Measurements from ENCODE around the gene FOSL2.

The FOSL2 gene

GRCh38 chr2:28351621-28352020 is 41.0 kb upstream of the FOSL2 start:
- TF ChIP-seq HDGF (IDR thresholded peaks at IDR 0.05; ENCODE audit: borderline replicate concordance) (no peak), ZNF384 (IDR thresholded peaks at IDR 0.05) (no peak), ELF4 (IDR thresholded peaks at IDR 0.05) (no peak), FOXA1 (IDR thresholded peaks at IDR 0.05) (no peak), SP1 (IDR thresholded peaks at IDR 0.05) (no peak), FOXK2 (IDR thresholded peaks at IDR 0.05) (no peak), NFRKB (IDR thresholded peaks at IDR 0.05) (no peak)
- ChIA-PET CTCF (no interaction called here), POLR2A (no interaction called here)

GRCh38 chr2:28352104-28352503 is 40.6 kb upstream of the FOSL2 start:
- CTCF ChIA-PET: no interaction called here
- TF ChIP-seq ELF4 (IDR thresholded peaks at IDR 0.05): no peak
- TF ChIP-seq PKNOX1 (IDR thresholded peaks at IDR 0.05): no peak
- TF ChIP-seq TARDBP (IDR thresholded peaks at IDR 0.05): no peak
- TF ChIP-seq HDGF (IDR thresholded peaks at IDR 0.05; ENCODE audit: borderline replicate concordance): no peak
- POLR2A ChIA-PET: no interaction called here
- DNase-seq (ENCODE audit: extremely low spot score): no peak

More at GRCh38 chr2:28351621-28352020, 41.0 kb upstream of the FOSL2 start:
- DNase-seq (ENCODE audit: extremely low spot score): no peak

- TF ChIP-seq ZNF384 (IDR thresholded peaks at IDR 0.05) (no peak), FOXM1 (IDR thresholded peaks at IDR 0.05; ENCODE audit: borderline replicate concordance) (no peak), HDGF (IDR thresholded peaks at IDR 0.05; ENCODE audit: borderline replicate concordance) (no peak), ARNT (IDR thresholded peaks at IDR 0.05) (no peak), LEF1 (IDR thresholded peaks at IDR 0.05; ENCODE audit: borderline replicate concordance) (no peak), PKNOX1 (IDR thresholded peaks at IDR 0.05) (no peak), SUZ12 (IDR thresholded peaks at IDR 0.05) (no peak), BHLHE40 (IDR thresholded peaks at IDR 0.05; ENCODE audit: borderline replicate concordance) (no peak), FOXK2 (IDR thresholded peaks at IDR 0.05) (no peak), FOXA1 (IDR thresholded peaks at IDR 0.05) (no peak), CTBP1 (IDR thresholded peaks at IDR 0.05; ENCODE audit: borderline replicate concordance) (no peak)
- no peak for DNase-seq (ENCODE audit: extremely low spot score)
- ChIA-PET POLR2A (no interaction called here), CTCF (no interaction called here)
These were observed 40.0 kb upstream of the FOSL2 start for GRCh38 chr2:28352610-28353195.

- ChIA-PET POLR2A (no interaction called here), CTCF (interaction anchor here (0.6 kb wide), 1 partner anchor 9 kb away, joined by 3 read pairs; no protein-coding TSS in a partner anchor)
- TF ChIP-seq NFRKB (IDR thresholded peaks at IDR 0.05) (no peak), SUZ12 (IDR thresholded peaks at IDR 0.05) (no peak), CTBP1 (IDR thresholded peaks at IDR 0.05; ENCODE audit: borderline replicate concordance) (no peak), FOXK2 (IDR thresholded peaks at IDR 0.05) (no peak), BHLHE40 (IDR thresholded peaks at IDR 0.05; ENCODE audit: borderline replicate concordance) (no peak), LEF1 (IDR thresholded peaks at IDR 0.05; ENCODE audit: borderline replicate concordance) (no peak), TARDBP (IDR thresholded peaks at IDR 0.05) (no peak), ZNF384 (IDR thresholded peaks at IDR 0.05) (no peak), SP1 (IDR thresholded peaks at IDR 0.05) (no peak), ARNT (IDR thresholded peaks at IDR 0.05) (no peak), HDGF (IDR thresholded peaks at IDR 0.05; ENCODE audit: borderline replicate concordance) (no peak)
- no peak for DNase-seq (ENCODE audit: extremely low spot score)
These were observed 37.6 kb upstream of the FOSL2 start for GRCh38 chr2:28354920-28355520.

- ChIA-PET POLR2A (no interaction called here), CTCF (interaction anchor here (0.6 kb wide), 1 partner anchor 10 kb away, joined by 3 read pairs; no protein-coding TSS in a partner anchor)
These were observed 37.0 kb upstream of the FOSL2 start for GRCh38 chr2:28355521-28356094.

More at GRCh38 chr2:28355521-28356094, 37.0 kb upstream of the FOSL2 start:
- no peak for DNase-seq (ENCODE audit: extremely low spot score)
- TF ChIP-seq L3MBTL2 (conservative IDR thresholded peaks at IDR 0.05): no peak
- no peak for TF ChIP-seq FOXM1 (IDR thresholded peaks at IDR 0.05; ENCODE audit: borderline replicate concordance)
- TF ChIP-seq ZNF384 (IDR thresholded peaks at IDR 0.05): no peak
- no peak for TF ChIP-seq FOXA1 (IDR thresholded peaks at IDR 0.05)
- TF ChIP-seq ARNT (IDR thresholded peaks at IDR 0.05): no peak
- TF ChIP-seq HDGF (IDR thresholded peaks at IDR 0.05; ENCODE audit: borderline replicate concordance): no peak
- no peak for TF ChIP-seq LEF1 (IDR thresholded peaks at IDR 0.05; ENCODE audit: borderline replicate concordance)
- TF ChIP-seq CTBP1 (IDR thresholded peaks at IDR 0.05; ENCODE audit: borderline replicate concordance): no peak
- TF ChIP-seq PKNOX1 (IDR thresholded peaks at IDR 0.05): no peak
